HEK293 (cell line): ENCODE data around the gene SH3PXD2B.
A peak's percentile ranks its signal among the peaks of the same experiment; 100 is the strongest.

Experiments used
- CTCF ChIA-PET: fragments of 350-600 bp; formaldehyde crosslinking; extraction: SDS; loops from one replicate; lab custom pipeline; 2021; ENCODE audit warnings: antibody characterized with exemption; lab: Yijun Ruan, JAX
- POLR2A ChIA-PET: fragments of 300-600 bp; formaldehyde crosslinking; extraction: SDS; loops from one replicate; lab custom pipeline; 2020; ENCODE audit warnings: antibody characterized with exemption, inconsistent platforms; lab: Yijun Ruan, JAX
- H3K27ac ChIP-seq: fragments of 200-500 bp; sonication (Bioruptor generic); 2 replicates; pipeline ENCODE4 v1.5.1; 2014; ENCODE audit warnings: low read depth, low read length, control low read depth, inconsistent platforms; ENCODE audit errors: extremely low read depth
- H3K36me3 ChIP-seq, 2 experiments: fragments of 200-500 bp in 1 of 2; sonication (Bioruptor generic) in 1 of 2; 1 replicate in 1 of 2; 2 replicates in 1 of 2; pipeline ENCODE4 v1.5.1; 2014 to 2017; ENCODE audit warnings: inconsistent platforms in 2 of 2, low read length in 2 of 2; ENCODE audit not compliant: control insufficient read depth in 2 of 2, insufficient read depth in 1 of 2
- H3K4me1 ChIP-seq: fragments of 200-500 bp; sonication (Bioruptor generic); 2 replicates; pipeline ENCODE4 v1.5.1; 2014; ENCODE audit warnings: mild to moderate bottlenecking, low read length, inconsistent platforms; ENCODE audit not compliant: control insufficient read depth, insufficient read depth
- H3K4me3 ChIP-seq: 2 replicates; pipeline ENCODE4 v1.5.1; 2011; ENCODE audit warnings: low read depth, mild to moderate bottlenecking, control low read depth, low read length, moderate library complexity
- H3K9me3 ChIP-seq: fragments of 200-500 bp; sonication (Bioruptor generic); 2 replicates; pipeline ENCODE4 v1.5.1; 2014; ENCODE audit warnings: low read depth, low read length, inconsistent platforms; ENCODE audit not compliant: control insufficient read depth, insufficient read depth
- EGR2 ChIP-seq: fragments of 450-650 bp; formaldehyde crosslinking; IDR thresholded peaks from 2 replicates; pipeline ENCODE4 v1.5.1; 2016; ENCODE audit warnings: low read depth, missing biosample characterization, missing genetic modification characterization
- GLIS2 ChIP-seq: fragments of 450-650 bp; formaldehyde crosslinking; IDR thresholded peaks from 2 replicates; pipeline ENCODE4 v1.5.1; 2016; ENCODE audit warnings: missing biosample characterization, missing genetic modification characterization
- HOXA7 ChIP-seq: sonication (generic); formaldehyde crosslinking; IDR thresholded peaks from 2 replicates; pipeline ENCODE4 v1.8.1; 2022; ENCODE audit warnings: missing genetic modification reagents, borderline replicate concordance
- KLF7 ChIP-seq: fragments of 450-650 bp; formaldehyde crosslinking; IDR thresholded peaks from 2 replicates; pipeline ENCODE4 v1.5.1; 2016; ENCODE audit warnings: missing biosample characterization, missing genetic modification characterization, borderline replicate concordance
- MZF1 ChIP-seq: fragments of 450-650 bp; formaldehyde crosslinking; IDR thresholded peaks from 2 replicates; pipeline ENCODE4 v1.5.1; 2017; ENCODE audit warnings: missing biosample characterization, missing genetic modification characterization, borderline replicate concordance
- RBAK ChIP-seq: fragments of 450-650 bp; formaldehyde crosslinking; IDR thresholded peaks from 2 replicates; pipeline ENCODE4 v1.5.1; 2016; ENCODE audit warnings: missing biosample characterization, missing genetic modification characterization
- SALL2 ChIP-seq: fragments of 450-650 bp; formaldehyde crosslinking; IDR thresholded peaks from 2 replicates; pipeline ENCODE4 v1.5.0; 2017; ENCODE audit warnings: missing biosample characterization, mild to moderate bottlenecking, missing genetic modification characterization, borderline replicate concordance
- TRIM28 ChIP-seq: IDR thresholded peaks from 2 replicates; pipeline ENCODE4 v1.6.1; 2011; ENCODE audit warnings: low read length, control low read depth, borderline replicate concordance
- ZBTB17 ChIP-seq: fragments of 450-650 bp; formaldehyde crosslinking; IDR thresholded peaks from 2 replicates; pipeline ENCODE4 v1.5.1; 2016; ENCODE audit warnings: missing biosample characterization, missing genetic modification characterization
- ZFHX2 ChIP-seq: fragments of 450-650 bp; formaldehyde crosslinking; conservative IDR thresholded peaks from 2 replicates; pipeline ENCODE4 v1.5.1; 2016; ENCODE audit warnings: missing biosample characterization, missing genetic modification characterization
- ZNF202 ChIP-seq: fragments of 450-650 bp; formaldehyde crosslinking; IDR thresholded peaks from 2 replicates; pipeline ENCODE4 v1.5.1; 2016; ENCODE audit warnings: missing biosample characterization, missing genetic modification characterization, borderline replicate concordance
- ZNF248 ChIP-seq: fragments of 450-650 bp; formaldehyde crosslinking; IDR thresholded peaks from 2 replicates; pipeline ENCODE4 v1.5.1; 2017; ENCODE audit warnings: missing biosample characterization, missing genetic modification characterization
- ZNF324 ChIP-seq: fragments of 450-650 bp; formaldehyde crosslinking; IDR thresholded peaks from 2 replicates; pipeline ENCODE4 v1.5.1; 2016; ENCODE audit warnings: missing biosample characterization, missing genetic modification characterization
- ZNF473 ChIP-seq: fragments of 450-650 bp; formaldehyde crosslinking; IDR thresholded peaks from 2 replicates; pipeline ENCODE4 v1.5.1; 2017; ENCODE audit warnings: missing biosample characterization, missing genetic modification characterization
- ZNF530 ChIP-seq: fragments of 450-650 bp; formaldehyde crosslinking; IDR thresholded peaks from 2 replicates; pipeline ENCODE4 v1.5.1; 2016; ENCODE audit warnings: low read depth, missing biosample characterization, missing genetic modification characterization
- ZNF544 ChIP-seq: fragments of 450-650 bp; formaldehyde crosslinking; IDR thresholded peaks from 2 replicates; pipeline ENCODE4 v1.5.0; 2017; ENCODE audit warnings: missing biosample characterization, missing genetic modification characterization
- ZNF560 ChIP-seq: fragments of 450-650 bp; formaldehyde crosslinking; IDR thresholded peaks from 2 replicates; pipeline ENCODE4 v1.5.1; 2017; ENCODE audit warnings: missing biosample characterization, missing genetic modification characterization, borderline replicate concordance
- ZNF571 ChIP-seq: fragments of 450-650 bp; formaldehyde crosslinking; IDR thresholded peaks from 2 replicates; pipeline ENCODE4 v1.5.0; 2017; ENCODE audit warnings: missing biosample characterization, missing genetic modification characterization
- ZNF624 ChIP-seq: fragments of 450-650 bp; formaldehyde crosslinking; IDR thresholded peaks from 2 replicates; pipeline ENCODE4 v1.5.1; 2017; ENCODE audit warnings: missing biosample characterization, missing genetic modification characterization
- ZNF629 ChIP-seq: fragments of 450-650 bp; formaldehyde crosslinking; IDR thresholded peaks from 2 replicates; pipeline ENCODE4 v1.5.1; 2017; ENCODE audit warnings: missing biosample characterization, missing genetic modification characterization
- ZNF776 ChIP-seq: fragments of 450-650 bp; formaldehyde crosslinking; IDR thresholded peaks from 2 replicates; pipeline ENCODE4 v1.5.0; 2017; ENCODE audit warnings: missing biosample characterization, missing genetic modification characterization, borderline replicate concordance
- TF ChIP-seq, protein P1 (sequence below): fragments of 450-650 bp; formaldehyde crosslinking; IDR thresholded peaks from 2 replicates; pipeline ENCODE4; 2016; ENCODE audit warnings: missing biosample characterization, missing genetic modification characterization
- TF ChIP-seq, protein P2 (sequence below): fragments of 450-650 bp; formaldehyde crosslinking; IDR thresholded peaks from 2 replicates; pipeline ENCODE4 v1.5.1; 2016; ENCODE audit warnings: missing biosample characterization, missing genetic modification characterization, borderline replicate concordance
- TF ChIP-seq, protein P3 (sequence below): fragments of 450-650 bp; formaldehyde crosslinking; IDR thresholded peaks from 2 replicates; pipeline ENCODE4 v1.5.1; 2016; ENCODE audit warnings: missing biosample characterization, missing genetic modification characterization
- TF ChIP-seq, protein P4 (sequence below): fragments of 450-650 bp; IDR thresholded peaks from 2 replicates; pipeline ENCODE4 v1.5.1; 2018; ENCODE audit warnings: missing biosample characterization, missing genetic modification characterization
- TF ChIP-seq, protein P5 (sequence below): fragments of 450-650 bp; formaldehyde crosslinking; IDR thresholded peaks from 2 replicates; pipeline ENCODE4 v1.5.1; 2016; ENCODE audit warnings: missing biosample characterization, missing genetic modification characterization
- TF ChIP-seq, protein P6 (sequence below): fragments of 450-650 bp; formaldehyde crosslinking; IDR thresholded peaks from 2 replicates; pipeline ENCODE4 v1.5.1; 2016; ENCODE audit warnings: missing biosample characterization, missing genetic modification characterization, low read depth

SH3PXD2B gene

DNA sequence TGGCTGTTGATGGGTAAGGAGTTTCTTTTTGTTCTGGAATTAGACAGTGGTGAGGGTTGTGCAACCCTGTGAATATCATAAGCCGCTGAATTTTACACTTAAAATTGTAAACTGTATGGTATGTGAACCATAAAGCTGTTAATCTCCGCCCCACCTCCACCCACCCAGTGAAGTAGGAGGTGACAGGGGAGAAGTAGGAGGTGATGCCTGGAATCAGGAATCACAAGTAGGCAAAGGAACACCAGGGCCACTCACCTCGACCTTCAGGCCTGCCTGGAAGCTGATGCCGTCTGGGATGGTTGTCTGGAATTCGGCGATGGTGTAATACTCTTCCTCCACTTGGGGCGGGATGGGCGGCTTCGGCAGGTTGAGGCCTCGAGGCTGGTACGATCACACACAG is 108.4 kb downstream of the SH3PXD2B start:
- Histone ChIP-seq H3K4me3 (no peak overlapping the region), H3K4me1 (no peaks in the 10 kb centered on the region; the same call in 1 of the 2 replicates)
- TF ChIP-seq ZNF624 (tag by site-specific recombination) (no peak), ZNF202 (tag by site-specific recombination) (no peak), EGR2 (tag by site-specific recombination) (peak; percentile 91), KLF7 (tag by site-specific recombination) (no peak), ZFHX2 (peak; percentile 93)
- TF ChIP-seq, all 188 proteins: peak for 2
- H3K36me3 ChIP-seq = peaks cover 0 to 39% of the 10 kb centered on the region in 2 experiments; a peak in 1 of 3 replicates
- H3K9me3 ChIP-seq = no peaks in the 10 kb centered on the region
- CTCF ChIA-PET = interaction anchor here (0.5 kb wide), 1 partner anchor 585 kb away, joined by 3 read pairs; no protein-coding TSS in a partner anchor
- H3K27ac ChIP-seq = no peak overlapping the region
- POLR2A ChIA-PET = no interaction called here

DNA sequence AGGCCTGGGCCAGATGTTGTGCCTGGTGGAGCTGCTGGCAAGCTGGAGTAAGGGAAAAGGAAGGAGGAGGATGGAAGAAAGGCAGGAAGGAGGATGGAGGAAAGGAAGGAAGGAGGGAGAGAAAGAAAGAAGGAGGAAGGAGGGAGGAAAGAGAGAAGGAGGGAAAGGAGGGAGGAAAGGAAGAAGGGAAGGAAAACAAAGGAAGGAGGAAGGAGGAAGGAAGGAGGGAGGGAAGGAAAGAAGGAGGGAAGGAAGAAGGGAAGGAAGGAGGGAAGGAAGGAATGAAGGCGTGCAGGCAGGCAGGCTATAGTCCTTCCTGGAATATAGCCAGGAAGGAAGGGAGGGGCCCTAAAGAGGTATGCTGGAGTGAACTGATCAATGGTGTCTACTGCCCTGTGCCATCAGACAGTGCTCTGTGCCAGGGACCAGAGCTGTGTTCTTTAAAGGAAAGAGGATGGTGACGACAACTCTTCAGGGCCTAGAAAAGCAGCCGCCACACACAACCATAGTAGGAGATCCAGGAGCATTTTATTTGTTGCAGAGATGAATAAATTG is 109.4 kb downstream of the SH3PXD2B start:
- ChIA-PET POLR2A (no interaction called here), CTCF (no interaction called here)
- H3K27ac ChIP-seq = no peak overlapping the region
- H3K36me3 ChIP-seq = peaks cover 0 to 44% of the 10 kb centered on the region in 2 experiments; a peak in 1 of 3 replicates
- H3K4me3 ChIP-seq = no peak overlapping the region
- H3K4me1 ChIP-seq = no peaks in the 10 kb centered on the region; the same call in 1 of the 2 replicates
- no peaks in the 10 kb centered on the region for H3K9me3 ChIP-seq
- TF ChIP-seq ZNF248 (tag by site-specific recombination) (no peak), ZNF629 (no peak), MZF1 (tag by site-specific recombination) (no peak), ZNF544 (tag by site-specific recombination) (no peak), TRIM28 (no peak), ZBTB17 (tag by site-specific recombination) (0 out of 2 replicates have a peak, but pooled peaks have one; percentile 23), ZNF530 (tag by site-specific recombination) (no peak), RBAK (no peak), ZNF473 (tag by site-specific recombination) (peak; percentile 55; the same call in 1 of the 2 replicates), GLIS2 (tag by site-specific recombination) (no peak), ZNF571 (tag by site-specific recombination) (0 out of 2 replicates have a peak, but pooled peaks have one; percentile 44), ZNF324 (no peak), HOXA7 (CRISPR knock-in tag) (no peak), ZNF776 (tag by site-specific recombination) (peak; percentile 87; the same call in 1 of the 2 replicates), ZNF560 (no peak), SALL2 (no peak)
- TF ChIP-seq, protein P1, sequence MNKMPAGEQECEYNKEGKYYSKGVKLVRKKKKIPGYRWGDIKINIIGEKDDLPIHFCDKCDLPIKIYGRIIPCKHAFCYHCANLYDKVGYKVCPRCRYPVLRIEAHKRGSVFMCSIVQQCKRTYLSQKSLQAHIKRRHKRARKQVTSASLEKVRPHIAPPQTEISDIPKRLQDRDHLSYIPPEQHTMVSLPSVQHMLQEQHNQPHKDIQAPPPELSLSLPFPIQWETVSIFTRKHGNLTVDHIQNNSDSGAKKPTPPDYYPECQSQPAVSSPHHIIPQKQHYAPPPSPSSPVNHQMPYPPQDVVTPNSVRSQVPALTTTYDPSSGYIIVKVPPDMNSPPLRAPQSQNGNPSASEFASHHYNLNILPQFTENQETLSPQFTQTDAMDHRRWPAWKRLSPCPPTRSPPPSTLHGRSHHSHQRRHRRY (tag by site-specific recombination) = peak; percentile 83; the same call in 1 of the 2 replicates
- TF ChIP-seq, protein P2, sequence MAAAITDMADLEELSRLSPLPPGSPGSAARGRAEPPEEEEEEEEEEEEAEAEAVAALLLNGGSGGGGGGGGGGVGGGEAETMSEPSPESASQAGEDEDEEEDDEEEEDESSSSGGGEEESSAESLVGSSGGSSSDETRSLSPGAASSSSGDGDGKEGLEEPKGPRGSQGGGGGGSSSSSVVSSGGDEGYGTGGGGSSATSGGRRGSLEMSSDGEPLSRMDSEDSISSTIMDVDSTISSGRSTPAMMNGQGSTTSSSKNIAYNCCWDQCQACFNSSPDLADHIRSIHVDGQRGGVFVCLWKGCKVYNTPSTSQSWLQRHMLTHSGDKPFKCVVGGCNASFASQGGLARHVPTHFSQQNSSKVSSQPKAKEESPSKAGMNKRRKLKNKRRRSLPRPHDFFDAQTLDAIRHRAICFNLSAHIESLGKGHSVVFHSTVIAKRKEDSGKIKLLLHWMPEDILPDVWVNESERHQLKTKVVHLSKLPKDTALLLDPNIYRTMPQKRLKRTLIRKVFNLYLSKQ (tag by site-specific recombination) = no peak
- TF ChIP-seq, protein P3, sequence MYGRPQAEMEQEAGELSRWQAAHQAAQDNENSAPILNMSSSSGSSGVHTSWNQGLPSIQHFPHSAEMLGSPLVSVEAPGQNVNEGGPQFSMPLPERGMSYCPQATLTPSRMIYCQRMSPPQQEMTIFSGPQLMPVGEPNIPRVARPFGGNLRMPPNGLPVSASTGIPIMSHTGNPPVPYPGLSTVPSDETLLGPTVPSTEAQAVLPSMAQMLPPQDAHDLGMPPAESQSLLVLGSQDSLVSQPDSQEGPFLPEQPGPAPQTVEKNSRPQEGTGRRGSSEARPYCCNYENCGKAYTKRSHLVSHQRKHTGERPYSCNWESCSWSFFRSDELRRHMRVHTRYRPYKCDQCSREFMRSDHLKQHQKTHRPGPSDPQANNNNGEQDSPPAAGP (tag by site-specific recombination) = no peak
- TF ChIP-seq, protein P4, sequence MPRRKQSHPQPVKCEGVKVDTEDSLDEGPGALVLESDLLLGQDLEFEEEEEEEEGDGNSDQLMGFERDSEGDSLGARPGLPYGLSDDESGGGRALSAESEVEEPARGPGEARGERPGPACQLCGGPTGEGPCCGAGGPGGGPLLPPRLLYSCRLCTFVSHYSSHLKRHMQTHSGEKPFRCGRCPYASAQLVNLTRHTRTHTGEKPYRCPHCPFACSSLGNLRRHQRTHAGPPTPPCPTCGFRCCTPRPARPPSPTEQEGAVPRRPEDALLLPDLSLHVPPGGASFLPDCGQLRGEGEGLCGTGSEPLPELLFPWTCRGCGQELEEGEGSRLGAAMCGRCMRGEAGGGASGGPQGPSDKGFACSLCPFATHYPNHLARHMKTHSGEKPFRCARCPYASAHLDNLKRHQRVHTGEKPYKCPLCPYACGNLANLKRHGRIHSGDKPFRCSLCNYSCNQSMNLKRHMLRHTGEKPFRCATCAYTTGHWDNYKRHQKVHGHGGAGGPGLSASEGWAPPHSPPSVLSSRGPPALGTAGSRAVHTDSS (tag by site-specific recombination) = no peak
- TF ChIP-seq, protein P5, sequence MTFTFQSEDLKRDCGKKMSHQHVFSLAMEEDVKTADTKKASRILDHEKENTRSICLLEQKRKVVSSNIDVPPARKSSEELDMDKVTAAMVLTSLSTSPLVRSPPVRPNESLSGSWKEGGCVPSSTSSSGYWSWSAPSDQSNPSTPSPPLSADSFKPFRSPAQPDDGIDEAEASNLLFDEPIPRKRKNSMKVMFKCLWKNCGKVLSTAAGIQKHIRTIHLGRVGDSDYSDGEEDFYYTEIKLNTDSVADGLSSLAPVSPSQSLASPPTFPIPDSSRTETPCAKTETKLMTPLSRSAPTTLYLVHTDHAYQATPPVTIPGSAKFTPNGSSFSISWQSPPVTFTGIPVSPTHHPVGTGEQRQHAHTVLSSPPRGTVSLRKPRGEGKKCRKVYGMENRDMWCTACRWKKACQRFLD (tag by site-specific recombination) = no peak
- TF ChIP-seq, protein P6, sequence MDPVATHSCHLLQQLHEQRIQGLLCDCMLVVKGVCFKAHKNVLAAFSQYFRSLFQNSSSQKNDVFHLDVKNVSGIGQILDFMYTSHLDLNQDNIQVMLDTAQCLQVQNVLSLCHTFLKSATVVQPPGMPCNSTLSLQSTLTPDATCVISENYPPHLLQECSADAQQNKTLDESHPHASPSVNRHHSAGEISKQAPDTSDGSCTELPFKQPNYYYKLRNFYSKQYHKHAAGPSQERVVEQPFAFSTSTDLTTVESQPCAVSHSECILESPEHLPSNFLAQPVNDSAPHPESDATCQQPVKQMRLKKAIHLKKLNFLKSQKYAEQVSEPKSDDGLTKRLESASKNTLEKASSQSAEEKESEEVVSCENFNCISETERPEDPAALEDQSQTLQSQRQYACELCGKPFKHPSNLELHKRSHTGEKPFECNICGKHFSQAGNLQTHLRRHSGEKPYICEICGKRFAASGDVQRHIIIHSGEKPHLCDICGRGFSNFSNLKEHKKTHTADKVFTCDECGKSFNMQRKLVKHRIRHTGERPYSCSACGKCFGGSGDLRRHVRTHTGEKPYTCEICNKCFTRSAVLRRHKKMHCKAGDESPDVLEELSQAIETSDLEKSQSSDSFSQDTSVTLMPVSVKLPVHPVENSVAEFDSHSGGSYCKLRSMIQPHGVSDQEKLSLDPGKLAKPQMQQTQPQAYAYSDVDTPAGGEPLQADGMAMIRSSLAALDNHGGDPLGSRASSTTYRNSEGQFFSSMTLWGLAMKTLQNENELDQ (tag by site-specific recombination) = no peak
